Measurements from ENCODE around the gene ZGPAT. TPM values are rescaled to one million over a fixed set of nuclear protein-coding genes. Genes with fewer than 3 reads are reported as not detected.
A peak's percentile ranks its signal among the peaks of the same experiment; 100 is the strongest.
"Not testable (repeated sequence)": the region's sequence is repeated elsewhere in the genome, so short reads cannot be mapped to it uniquely, and the experiment has no call there.

Gene ZGPAT
- total RNA-seq, 1 donor from 2014 or later, result 64.1 TPM

DNA sequence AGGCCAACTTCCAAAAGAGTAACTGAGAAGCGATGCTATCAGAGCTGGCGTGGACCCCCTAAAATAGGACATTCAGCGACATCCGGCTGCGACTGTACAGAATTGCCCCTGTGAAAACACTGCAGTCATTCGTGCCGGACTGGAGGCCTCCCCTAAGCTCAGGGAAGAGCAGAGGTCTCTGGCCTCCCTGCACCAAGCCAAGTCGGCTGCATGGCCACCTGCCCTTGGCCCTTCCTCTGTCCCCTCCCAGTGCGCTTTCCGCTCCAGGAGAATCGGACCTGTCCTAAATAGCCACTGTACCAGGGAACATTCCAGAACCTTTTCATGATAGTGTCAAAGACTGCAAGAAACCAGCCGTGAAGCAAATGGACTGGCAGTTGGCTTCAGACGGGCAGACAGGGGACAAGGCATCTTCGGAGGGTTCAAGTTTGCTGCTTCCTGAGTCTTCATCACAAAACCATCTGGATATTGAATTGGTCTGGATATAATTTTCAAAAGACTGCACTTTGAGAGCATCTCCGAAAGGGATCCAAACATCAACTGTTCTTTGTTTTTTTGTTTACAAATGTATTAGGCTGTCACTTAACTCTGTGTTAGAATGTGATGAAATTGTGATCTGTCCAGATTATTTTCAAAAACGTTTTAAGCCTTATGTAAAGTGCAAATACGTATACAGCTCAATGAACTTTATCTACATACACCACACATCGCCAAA, 48.3 kb downstream of the ZGPAT start:
- no peak for DNase-seq (ENCODE audit: low spot score)
- ATAC-seq, result no peak

DNA sequence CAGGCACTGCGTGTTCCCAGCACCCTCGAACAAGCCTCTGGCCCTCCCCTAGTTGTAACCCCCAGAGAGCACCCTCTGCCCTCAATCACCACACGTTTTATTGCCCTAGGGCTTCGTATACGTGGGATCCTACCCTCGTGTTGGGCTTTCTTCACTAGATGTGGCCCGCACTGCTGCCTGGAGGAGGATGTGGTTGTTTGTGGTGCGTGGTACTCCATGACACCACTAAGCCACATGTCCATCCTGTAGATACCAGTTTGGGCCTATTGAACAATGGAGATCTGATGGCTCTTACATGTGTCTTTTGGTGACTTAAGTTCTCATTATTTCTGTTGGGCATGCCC, 48.8 kb downstream of the ZGPAT start:
- ATAC-seq (no peak), DNase-seq (ENCODE audit: low spot score) (no peak)

DNA sequence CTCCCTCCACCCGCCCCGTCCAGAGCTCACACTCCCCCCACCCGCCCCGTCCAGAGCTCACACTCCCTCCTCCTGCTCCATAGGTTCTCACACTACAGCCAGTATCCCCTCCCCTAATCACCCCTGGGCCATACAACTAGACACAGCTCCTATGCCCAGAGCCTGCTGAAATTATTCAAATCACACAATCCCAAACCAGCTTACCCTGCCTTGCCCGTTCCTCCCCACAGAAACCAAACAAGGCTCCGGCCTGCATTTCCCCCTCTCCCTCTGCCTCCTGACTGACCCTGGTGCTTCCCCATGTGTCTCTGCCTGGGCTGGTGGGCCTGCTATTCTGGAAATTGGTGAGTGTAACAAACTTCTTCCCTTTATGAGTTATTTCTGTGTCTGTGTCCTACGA, 50.3 kb downstream of the ZGPAT start:
- ATAC-seq (no peak), DNase-seq (ENCODE audit: low spot score) (no peak)

DNA sequence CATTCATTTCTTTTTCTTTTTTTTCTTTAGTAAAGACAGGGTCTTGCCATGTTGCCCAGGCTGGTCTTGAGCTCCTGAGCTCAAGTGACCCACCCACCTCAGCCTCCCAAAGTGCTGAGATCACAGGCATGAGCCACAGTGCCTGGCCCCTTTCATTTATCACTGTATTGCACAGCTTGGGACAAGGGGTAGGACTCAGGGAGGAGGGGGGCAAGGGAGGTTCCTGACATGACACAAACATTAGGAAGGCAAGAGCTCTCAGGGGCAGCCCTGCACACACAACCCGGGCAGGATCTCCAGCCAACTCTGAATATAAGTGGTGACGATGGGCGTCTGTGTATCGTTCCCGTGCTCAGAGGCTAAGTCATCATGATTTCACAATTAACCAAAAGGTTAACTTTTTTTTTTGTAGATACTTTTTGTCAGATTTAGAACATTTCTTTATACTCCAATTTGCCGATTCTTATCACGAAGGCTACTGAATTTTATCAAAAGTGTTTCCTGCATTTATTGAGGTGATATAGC, 51.6 kb downstream of the ZGPAT start:
- ATAC-seq, result no peak
- DNase-seq (ENCODE audit: low spot score), result no peak

DNA sequence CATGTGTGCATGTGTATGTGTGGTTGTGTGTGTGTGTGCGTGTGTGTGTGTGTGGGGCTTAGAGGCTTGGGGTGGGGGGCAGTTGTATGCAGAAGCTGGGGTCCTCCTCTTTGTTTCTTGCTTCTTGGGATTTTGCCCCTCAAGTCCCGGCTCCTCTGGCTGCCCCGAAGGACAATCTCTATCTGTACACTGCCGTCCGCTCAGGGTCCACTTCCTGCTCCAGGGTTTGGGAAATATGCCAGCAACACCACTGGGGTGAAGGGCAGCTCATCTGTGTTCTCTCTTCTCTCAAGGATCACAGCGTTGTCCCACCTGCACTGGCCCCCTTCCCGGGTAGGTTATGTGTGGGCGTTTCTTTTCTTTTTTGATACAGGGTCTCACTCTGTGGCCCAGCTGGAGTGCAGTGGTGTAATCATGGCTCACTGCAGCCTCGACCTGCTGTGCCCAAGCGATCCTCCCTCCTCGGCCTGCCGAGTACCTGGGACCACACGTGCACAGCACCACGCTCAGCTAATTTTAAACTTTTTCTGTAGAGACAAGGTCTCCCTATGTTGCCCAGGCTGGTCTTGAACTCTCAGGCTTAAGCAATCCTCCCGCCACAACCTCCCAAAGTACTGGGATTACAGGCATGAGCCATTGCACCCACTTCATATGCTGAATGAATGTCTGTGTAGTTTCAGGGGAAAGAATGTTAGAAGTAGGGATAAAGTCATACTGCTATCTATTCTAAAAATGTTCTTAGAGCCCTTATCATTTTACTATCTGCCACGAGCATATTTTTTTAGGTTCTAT, 57.4 kb downstream of the ZGPAT start:
- no peak for ATAC-seq
- DNase-seq (ENCODE audit: low spot score), result no peak

DNA sequence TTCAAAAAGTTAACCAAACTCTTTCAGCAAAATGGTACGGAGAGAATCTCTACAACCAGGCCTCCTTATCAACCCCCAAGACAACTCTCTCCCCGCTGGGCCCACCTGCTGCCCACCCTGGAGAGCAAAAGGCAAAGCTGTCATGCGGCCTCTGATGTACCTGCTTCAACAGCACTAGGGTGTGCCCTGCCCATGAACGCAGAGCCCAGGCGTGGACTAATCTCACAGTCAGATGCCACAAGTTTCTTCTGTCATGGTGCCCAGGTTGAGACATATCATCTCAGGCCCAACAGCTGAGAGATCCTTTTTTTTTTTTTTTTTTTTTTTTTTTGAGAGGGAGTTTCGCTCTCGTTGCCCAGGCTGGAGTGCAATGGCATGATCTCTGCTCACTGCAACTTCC, 58.1 kb downstream of the ZGPAT start:
- DNase-seq (ENCODE audit: low spot score) (no peak), ATAC-seq (no peak)

DNA sequence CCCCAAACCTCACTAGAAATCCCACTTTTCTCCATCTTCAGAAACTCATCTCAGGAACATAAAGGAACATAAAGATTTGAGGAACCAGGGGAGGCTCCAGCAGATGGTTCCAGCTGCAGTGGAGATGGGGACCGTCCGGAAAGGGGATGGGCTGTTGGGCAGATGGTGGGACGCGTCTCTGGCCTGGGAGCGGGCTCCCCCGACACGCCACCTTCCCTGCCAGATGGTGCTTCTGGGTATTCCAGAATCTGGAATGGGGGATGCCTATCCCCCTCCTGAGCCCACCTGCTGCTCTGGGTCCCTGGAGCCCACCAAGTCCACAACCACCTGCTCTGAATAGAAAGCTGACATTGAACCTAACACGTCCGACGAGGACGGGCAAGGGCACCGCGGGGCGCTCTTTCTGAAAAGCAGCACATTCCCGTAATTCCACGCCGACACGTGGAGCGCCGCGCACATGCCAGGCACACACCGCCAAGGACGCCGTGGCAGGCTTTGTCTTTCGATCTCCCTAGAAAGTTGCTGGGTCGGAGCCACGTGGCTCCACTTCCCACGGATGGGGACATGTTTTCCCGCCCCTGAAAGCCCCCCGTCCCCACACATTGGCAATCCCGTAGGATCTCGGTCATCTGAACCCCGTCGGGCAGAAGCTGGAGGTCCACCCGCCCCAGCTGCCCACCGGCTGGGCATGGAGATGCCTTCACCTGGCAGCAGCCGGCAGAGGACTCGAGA, 59.0 kb downstream of the ZGPAT start:
- ATAC-seq, result no peak
- no peak for DNase-seq (ENCODE audit: low spot score)

DNA sequence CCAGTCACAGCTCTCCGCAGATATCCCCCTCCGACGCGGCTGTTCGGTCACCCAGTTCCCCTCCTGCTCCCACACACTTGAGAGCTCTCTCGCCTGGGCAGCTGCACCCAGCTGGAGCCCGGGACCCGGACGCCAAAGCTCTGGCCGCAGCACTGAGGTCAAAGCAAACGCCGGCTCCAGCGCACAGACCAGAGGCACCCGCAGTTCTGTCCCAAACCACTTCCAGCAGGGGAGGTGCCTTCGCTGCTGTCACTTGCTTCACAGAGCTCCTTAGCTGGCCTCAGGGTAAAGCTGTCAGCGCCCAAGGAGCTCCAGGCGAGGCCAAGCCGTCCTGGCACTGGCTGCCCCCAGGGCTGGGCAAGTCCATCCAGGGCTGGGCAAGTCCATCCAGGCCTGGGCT, 59.6 kb downstream of the ZGPAT start:
- DNase-seq (ENCODE audit: low spot score), result no peak
- no peak for ATAC-seq

DNA sequence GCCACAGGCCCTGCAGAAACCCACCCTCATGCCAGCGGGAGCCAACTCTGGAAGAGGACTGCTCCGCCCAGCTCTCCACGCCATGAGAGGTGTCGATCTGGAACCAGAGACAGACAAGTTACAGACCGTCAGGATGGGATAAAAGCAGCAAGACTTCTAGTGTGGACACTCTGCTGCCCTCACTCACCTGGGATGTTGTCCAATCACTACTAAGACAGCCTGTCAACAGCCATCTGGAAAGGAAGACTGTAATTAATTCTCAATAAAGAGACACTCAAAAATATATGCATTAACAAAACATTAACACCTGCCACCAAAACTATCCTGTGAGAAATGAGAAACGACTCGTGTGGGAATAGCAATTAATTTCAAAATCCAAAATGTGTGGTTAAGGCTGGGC, 60.0 kb downstream of the ZGPAT start:
- DNase-seq (ENCODE audit: low spot score) (no peak), ATAC-seq (no peak)

DNA sequence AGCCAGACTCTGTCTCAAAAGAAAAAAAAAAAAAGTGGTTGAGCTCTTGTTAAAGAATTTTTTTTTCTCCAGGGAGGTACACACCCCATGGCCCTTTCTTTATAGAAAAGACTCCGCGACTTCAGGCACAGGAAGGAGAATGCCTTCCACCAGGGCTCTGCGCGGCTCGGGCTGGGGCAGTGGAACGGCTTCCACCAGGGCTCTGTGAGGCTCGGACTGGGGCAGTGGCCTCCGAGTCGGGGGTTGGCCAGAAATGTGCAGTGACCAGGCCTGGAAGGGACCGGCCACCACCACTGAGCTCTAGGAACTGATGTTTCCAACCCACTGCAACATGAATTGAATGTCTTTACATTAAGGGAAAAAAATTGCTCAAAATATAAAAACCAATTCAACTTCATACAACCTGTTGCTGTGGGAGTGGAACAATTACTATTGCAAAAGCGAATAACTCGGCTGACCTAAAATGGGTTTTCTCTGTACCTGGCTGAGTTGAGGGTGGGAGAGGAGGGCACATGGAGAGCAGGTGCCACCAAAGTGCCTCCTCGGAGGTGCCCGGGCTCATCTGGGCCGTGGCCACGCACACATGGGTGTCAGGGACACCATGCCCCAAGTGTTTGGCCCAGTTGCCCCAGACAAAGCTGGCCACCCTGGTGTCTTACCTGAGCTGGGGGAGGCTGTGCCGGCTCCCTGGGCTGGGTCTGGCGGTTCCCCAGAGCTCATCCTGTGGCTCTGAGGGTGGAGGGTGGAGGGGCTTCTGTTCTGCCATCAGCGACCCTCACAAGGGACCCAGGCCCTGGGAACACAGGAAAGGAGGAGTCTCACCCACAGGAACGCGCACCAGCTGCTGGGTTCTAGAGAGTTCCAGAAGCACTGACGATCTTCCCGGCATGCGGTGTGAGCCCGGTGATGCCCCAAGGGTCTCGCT, 61.0 kb downstream of the ZGPAT start:
- DNase-seq (ENCODE audit: low spot score), result no peak
- ATAC-seq, result no peak

DNA sequence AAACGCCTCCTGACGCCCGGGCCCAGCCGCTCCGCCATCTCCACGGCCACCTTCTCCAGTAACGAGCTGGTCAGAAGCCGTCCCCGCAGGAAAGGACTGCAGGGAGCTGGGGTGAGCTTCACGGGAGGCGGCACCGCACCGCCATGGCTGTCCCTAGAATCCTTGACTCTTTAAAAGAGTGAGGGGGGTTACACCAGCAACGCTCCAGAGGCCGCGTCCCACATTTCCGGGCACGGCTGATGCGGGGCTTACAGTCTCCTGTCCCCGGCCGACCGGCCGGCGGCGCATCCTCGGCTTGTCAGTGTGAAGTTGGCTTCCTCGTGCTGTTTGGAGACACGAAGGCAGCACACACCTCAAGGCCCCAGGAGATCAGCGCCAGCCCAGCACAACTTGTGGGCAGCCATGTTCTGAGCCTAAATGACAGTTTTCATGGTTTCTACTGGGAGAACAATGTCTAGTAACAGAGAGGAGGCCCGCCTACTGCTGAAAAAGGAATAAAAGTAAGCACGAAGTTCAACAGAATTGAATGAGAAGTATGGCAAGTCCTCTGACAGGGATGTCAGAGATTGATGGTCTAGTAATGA, 62.1 kb downstream of the ZGPAT start:
- DNase-seq (ENCODE audit: low spot score) (no peak), ATAC-seq (no peak)

DNA sequence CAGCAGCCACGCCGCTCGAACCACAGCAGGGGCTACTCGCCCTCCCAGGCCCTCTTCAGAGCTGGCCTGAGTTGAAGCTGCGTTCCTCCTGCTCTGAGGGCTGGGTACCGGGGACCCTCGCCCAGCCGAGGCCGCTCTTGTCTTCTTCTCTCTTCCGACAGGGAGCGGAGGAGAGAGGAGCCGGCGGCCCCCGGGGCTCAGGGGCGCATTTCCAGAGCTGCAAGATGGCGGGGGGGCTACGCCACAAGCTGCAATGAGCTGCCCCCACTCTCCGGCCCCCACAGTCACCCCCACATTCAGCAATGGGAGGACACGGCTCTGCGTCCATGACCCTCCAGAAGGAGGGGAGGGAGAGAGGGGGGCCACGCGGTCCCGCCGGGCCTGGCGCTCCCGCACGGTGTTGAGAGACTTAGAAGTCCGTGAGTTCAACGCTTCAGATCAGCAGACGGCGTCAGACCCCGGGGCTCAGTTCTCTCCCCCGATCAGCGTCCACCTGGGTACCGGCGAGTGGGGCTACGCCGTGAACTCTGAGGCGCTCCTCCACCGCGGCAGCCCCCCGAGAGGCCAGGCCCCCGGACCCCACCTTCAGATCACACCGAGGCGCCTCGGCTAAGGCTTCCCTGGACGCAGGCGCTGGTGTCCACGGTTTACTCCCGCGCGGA, 63.3 kb downstream of the ZGPAT start:
- no peak for ATAC-seq
- no peak for DNase-seq (ENCODE audit: low spot score)

DNA sequence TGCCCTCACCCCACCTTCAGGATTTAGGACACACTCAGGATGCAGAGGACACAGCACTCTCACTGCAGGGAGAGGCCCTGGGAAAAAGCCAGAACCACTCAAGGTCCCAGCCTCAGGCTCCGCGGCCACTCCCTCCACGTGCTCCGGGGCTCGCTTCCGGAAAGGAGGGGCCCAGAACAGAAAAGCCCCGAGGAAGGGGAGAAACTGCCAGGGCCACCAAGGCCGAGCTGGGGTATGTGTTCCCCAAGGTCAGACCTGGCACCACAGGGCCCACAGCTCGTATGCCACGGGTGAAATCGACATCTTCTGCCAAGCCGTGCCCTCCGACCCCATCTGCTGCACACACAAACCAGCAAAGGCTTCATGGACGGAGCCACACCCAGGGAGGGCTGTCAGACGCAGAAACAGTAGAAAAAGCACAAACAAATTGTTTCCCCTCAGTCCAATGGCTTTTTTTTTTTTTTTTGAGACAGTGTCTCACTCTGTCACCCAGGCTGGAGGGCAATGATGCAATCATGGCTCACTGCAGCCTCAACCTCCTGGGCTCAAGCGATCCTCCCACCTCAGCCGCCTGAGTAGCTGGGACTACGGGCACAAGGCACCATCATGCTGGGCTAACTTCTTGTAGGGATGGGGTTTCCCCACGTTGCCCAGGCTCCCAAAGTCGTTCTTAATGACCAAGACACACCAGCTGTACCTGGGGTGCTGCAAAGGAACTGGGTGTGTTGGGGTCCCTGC, 65.1 kb downstream of the ZGPAT start:
- ATAC-seq (peak; percentile 24), DNase-seq (ENCODE audit: low spot score) (no peak)

DNA sequence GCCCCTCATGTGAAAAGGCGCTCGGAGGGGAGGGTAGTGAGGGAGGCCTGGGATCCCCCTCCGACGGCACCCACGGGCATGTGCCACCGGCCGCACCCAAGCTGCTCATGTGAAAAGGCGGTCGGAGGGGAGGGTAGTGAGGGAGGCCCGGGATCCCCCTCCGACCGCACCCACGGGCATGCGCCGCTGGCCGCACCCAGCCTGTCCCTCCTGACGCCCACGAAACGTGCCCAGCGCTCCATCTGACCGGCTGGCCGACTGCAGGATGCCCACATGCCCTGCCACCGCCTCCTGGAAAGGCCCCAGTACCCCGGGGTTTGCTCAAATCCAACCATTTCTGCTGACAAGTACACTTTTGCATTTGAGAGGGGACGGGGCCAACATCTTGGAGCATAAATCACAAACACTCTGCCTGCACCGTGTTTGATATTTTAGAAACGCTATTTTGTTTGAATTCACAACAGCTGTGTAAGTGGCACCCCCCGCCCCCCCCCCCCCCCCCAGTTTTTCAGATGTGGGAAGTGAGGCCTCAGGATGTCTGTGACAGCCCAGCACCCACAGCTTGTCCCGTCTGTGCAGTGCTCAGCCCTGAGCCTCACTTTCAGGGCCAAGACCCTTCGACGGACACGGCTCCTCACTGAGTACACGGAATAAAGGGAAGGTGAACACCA, 65.9 kb downstream of the ZGPAT start:
- no peak for DNase-seq (ENCODE audit: low spot score)
- ATAC-seq, result no peak

DNA sequence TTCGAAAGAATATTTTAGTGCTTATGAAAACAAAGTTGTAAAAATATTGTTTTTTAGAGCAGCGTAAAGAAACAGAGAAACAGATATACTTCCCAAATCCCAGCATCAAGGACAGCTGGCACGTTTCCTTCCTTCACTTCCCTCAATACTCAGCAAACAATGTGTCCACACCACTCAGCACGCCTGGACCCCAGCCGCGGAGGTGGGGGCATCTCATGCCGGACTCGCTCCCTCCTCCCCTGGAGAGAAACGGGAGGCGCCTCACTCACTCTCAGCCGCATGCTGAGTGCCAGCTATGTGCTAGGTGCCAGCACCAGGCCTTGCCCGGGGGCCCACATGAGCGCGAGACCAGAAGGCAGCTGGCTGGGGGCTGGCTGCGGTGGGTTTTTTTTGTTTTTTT, 66.5 kb downstream of the ZGPAT start:
- ATAC-seq (no peak), DNase-seq (ENCODE audit: low spot score) (no peak)

DNA sequence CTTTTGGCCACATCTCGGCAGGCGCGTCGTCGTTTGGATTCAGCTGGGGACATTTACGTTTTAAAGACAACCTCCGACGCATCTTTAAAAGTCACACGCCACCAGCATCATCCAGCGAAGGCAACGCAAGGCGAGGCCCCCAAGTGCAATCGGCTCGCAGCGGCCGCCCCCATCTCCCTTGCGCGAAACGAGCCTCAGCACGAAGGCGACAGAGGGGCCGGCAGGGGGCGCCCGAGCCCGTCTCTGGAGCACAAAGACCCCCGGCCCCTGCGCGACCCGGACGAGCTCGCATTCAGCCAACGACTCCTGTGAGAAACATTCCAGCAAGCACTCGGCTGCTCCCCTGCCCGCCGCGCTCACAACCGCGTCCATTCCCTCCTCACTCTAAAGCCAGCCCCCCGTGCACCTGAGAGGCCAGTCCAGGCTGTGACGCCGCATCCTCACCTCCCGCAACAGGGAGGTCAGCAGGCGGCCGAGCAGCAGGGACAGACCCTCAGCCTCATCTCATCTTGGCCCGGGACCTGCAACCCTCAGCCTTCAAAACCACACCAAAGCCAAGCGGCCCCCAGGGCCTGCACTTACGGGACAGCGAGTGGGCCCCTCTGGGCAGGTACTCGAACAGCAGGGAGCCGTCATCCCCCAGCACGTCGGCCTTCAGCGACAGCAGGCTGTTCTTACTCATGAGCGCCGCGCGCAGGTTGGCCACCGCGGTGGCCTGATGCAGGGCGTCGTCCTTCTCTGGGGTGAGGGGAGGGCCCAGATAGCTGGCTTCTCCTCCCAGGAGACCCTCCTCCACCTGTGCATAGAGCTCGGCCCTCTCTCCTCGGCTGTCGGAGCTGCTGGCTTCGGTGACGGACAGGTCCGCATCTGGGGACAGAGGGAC, 67.5 kb downstream of the ZGPAT start:
- DNase-seq (ENCODE audit: low spot score), result no peak

DNA sequence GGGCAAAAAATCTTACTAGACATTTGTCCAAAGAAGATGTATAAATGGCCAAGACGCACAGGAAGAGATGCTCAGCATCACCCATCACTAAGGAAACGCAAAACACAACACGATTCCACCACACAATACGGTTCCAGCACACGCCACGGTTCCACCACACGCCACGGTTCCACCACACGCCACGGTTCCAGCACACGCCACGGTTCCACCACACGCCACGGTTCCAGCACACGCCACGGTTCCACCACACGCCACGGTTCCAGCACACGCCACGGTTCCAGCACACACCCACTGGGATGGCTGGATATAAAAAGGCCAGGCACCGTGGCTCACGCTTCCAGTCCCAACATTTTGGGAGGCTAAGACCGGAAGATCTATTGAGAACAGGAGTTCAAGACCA, 69.0 kb downstream of the ZGPAT start:
- ATAC-seq, result not testable (repeated sequence)

More for the DNA sequence above, 67.5 kb downstream of the ZGPAT start:
- peak; percentile 26 for ATAC-seq

More for the DNA sequence above, 69.0 kb downstream of the ZGPAT start:
- not testable (repeated sequence) for DNase-seq (ENCODE audit: low spot score)
